Osteoblast (primary cell): Measurements from ENCODE around the gene OR10J4. TPM values are rescaled to one million over a fixed set of nuclear protein-coding genes. Genes with fewer than 3 reads are reported as not detected.
A peak's percentile ranks its signal among the peaks of the same experiment; 100 is the strongest.

Source experiments
- DNase-seq: peaks from one replicate; pipeline ENCODE4 v3.0.0; 2011; ENCODE audit warnings: low spot score, mixed read lengths; ENCODE audit not compliant: insufficient read length; ENCODE audit errors: missing footprints
- H2AFZ ChIP-seq: 2 replicates; pipeline ENCODE4 v1.6.0; 2011; ENCODE audit warnings: mild to moderate bottlenecking, low read length
- H3K27ac ChIP-seq: 2 replicates; pipeline ENCODE4 v1.5.1; 2011; ENCODE audit warnings: mild to moderate bottlenecking, low read depth, low read length, moderate library complexity
- H3K27me3 ChIP-seq: 2 replicates; pipeline ENCODE4 v1.6.0; 2012; ENCODE audit warnings: mild to moderate bottlenecking, control low read depth, inconsistent platforms, low read length, moderate library complexity; ENCODE audit not compliant: insufficient read depth
- H3K36me3 ChIP-seq: 2 replicates; pipeline ENCODE4 v1.5.1; 2011; ENCODE audit warnings: mild to moderate bottlenecking, low read length, control low read depth, moderate library complexity; ENCODE audit not compliant: insufficient read depth
- H3K4me1 ChIP-seq: 2 replicates; pipeline ENCODE4 v1.5.1; 2011; ENCODE audit warnings: mild to moderate bottlenecking, low read length, control low read depth, moderate library complexity; ENCODE audit not compliant: insufficient read depth
- H3K4me2 ChIP-seq: 2 replicates; pipeline ENCODE4 v1.6.0; 2011; ENCODE audit warnings: mild to moderate bottlenecking, low read length; ENCODE audit not compliant: insufficient read depth
- H3K4me3 ChIP-seq: fragments of 200-600 bp; sonication (generic); 3 replicates; pipeline ENCODE4 v1.5.1; 2012; ENCODE audit warnings: mild to moderate bottlenecking, low read length, inconsistent platforms; ENCODE audit not compliant: insufficient read depth
- H3K79me2 ChIP-seq: 2 replicates; pipeline ENCODE4 v1.6.0; 2012; ENCODE audit warnings: mild to moderate bottlenecking, low read length, control low read depth, inconsistent platforms; ENCODE audit not compliant: insufficient read depth
- H3K9me3 ChIP-seq: 2 replicates; pipeline ENCODE4 v1.5.1; 2011; ENCODE audit warnings: low read depth, low read length, control low read depth
- H4K20me1 ChIP-seq: 2 replicates; pipeline ENCODE4 v1.6.0; 2012; ENCODE audit warnings: mild to moderate bottlenecking, low read length, control low read depth; ENCODE audit not compliant: insufficient read depth
- CTCF ChIP-seq: IDR thresholded peaks from 2 replicates; pipeline ENCODE4 v1.5.1; 2011; ENCODE audit warnings: mild to moderate bottlenecking, low read depth, low read length, moderate library complexity; ENCODE audit errors: extremely low read depth
- total RNA-seq: library from RNA; depleted of rRNA; stranded (reverse); fragments of >200 nt; gene quantifications from 2 replicates; pipeline ENCODE4 v1.2.3, GENCODE V29; 2012

Gene OR10J4
- total RNA-seq, result not detected in 2 replicates

GRCh38 chr1:159431904-159432303, at the start of gene OR10J4:
TSS of gene OR10J4 (plus strand) at chr1:159432204.
- Histone ChIP-seq H2AFZ (no peak within 1 kb of the TSS), H3K36me3 (no peaks in the 10 kb centered on the region), H3K27ac (no peak within 1 kb of the TSS), H4K20me1 (no peaks in the 10 kb centered on the region), H3K4me2 (no peak within 1 kb of the TSS), H3K4me1 (peaks cover 18% of the 10 kb centered on the region), H3K9me3 (no peaks in the 10 kb centered on the region), H3K4me3 (no peak within 1 kb of the TSS), H3K27me3 (no peaks in the 10 kb centered on the region), H3K79me2 (no peaks in the 10 kb centered on the region)
- no peak for DNase-seq
- no peak for TF ChIP-seq CTCF

DNA sequence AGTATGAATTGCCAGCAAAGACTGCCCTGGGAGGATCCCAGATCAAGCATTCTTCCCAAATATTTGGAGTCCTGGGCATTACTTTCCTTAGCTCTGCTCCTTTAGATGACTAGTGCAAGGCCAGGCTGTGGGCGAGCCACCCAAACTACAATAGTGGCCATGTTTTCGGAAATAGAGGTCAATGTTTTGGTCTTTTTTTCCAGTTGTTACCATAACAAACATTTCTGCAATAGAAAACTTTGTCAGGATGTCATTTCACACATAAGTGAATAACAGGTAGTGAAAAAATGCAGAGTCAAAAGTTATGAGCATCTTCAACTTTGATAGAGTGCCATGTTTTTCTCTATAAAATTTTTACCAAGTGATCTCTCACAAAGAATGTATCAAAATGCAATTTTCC, 25.2 kb upstream of the OR10J4 start:
- H3K36me3 ChIP-seq, result no peaks in the 10 kb centered on the region
- no peaks in the 10 kb centered on the region for H3K9me3 ChIP-seq
- no peaks in the 10 kb centered on the region for H4K20me1 ChIP-seq
- no peaks in the 10 kb centered on the region for H3K27me3 ChIP-seq
- TF ChIP-seq CTCF, result no peak
- no peaks in the 10 kb centered on the region for H3K4me1 ChIP-seq
- no peak overlapping the region for H3K27ac ChIP-seq
- no peak overlapping the region for H2AFZ ChIP-seq
- H3K79me2 ChIP-seq, result no peaks in the 10 kb centered on the region
- DNase-seq, result no peak
- H3K4me2 ChIP-seq, result no peak overlapping the region
- H3K4me3 ChIP-seq, result no peak overlapping the region

GRCh38 chr1:159408862-159409400, 23.1 kb upstream of the OR10J4 start:
- Histone ChIP-seq H3K79me2 (no peaks in the 10 kb centered on the region), H3K4me2 (no peak overlapping the region), H3K27me3 (no peaks in the 10 kb centered on the region), H3K36me3 (no peaks in the 10 kb centered on the region), H4K20me1 (no peaks in the 10 kb centered on the region), H2AFZ (no peak overlapping the region), H3K27ac (no peak overlapping the region), H3K4me1 (no peaks in the 10 kb centered on the region), H3K9me3 (no peaks in the 10 kb centered on the region), H3K4me3 (no peak overlapping the region)
- DNase-seq, result no peak
- no peak for TF ChIP-seq CTCF

DNA sequence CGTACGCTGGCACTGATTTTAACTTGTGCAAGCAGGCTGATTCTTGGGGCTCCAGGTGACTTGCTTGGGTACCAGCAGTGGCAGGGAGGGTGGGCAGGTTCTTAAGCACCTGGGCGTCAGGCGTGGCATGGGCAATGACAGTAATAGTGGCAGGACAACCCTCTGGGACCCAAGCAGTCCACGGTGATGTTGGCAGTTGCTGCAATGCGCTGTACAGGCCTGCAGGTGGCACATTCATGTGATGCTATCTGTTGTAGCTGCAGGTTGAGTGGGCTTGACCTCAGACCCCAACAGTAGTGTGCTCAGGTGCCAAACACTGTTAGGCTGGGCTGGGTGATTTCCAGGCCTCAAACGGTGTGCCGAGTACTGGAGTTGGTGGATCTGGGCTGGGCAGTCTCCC, 10.2 kb upstream of the OR10J4 start:
- no peaks in the 10 kb centered on the region for H4K20me1 ChIP-seq

More for the DNA sequence above, 10.2 kb upstream of the OR10J4 start:
- Histone ChIP-seq H3K9me3 (no peaks in the 10 kb centered on the region), H2AFZ (no peak overlapping the region), H3K4me2 (no peak overlapping the region), H3K4me1 (no peaks in the 10 kb centered on the region), H3K79me2 (no peaks in the 10 kb centered on the region), H3K36me3 (no peaks in the 10 kb centered on the region), H3K27me3 (no peaks in the 10 kb centered on the region), H3K27ac (no peak overlapping the region), H3K4me3 (no peak overlapping the region)
- DNase-seq, result no peak
- peak; percentile 16 for TF ChIP-seq CTCF
